Endothelial cell of umbilical vein (primary cell): ENCODE data around the gene COL28A1. TPM values are rescaled to one million over a fixed set of nuclear protein-coding genes. Genes with fewer than 3 reads are reported as not detected.

Experiments
- BruUV-seq: library from RNA; stranded (reverse); fragments of 400-500 nt; replicated peaks from 2 replicates; lab custom pipeline; 2021; lab: Mats Ljungman, UMichigan
- CTCF ChIA-PET: fragments of 300-600, 350-600 bp; sonication (Branson Sonifier 250); formaldehyde crosslinking; loops from one replicate; lab custom pipeline; 2021; ENCODE audit warnings: antibody characterized with exemption, inconsistent platforms; lab: Charles Lee
- POLR2A ChIA-PET: fragments of 300-600, 350-600 bp; sonication (Branson Sonifier 250); formaldehyde crosslinking; loops from one replicate; lab custom pipeline; 2021; ENCODE audit warnings: antibody characterized with exemption, inconsistent platforms; lab: Charles Lee
- DNase-seq: peaks from one replicate; pipeline ENCODE4 v3.0.0-alpha.2; 2011; ENCODE audit warnings: low read depth, low spot score
- FAIRE-seq: peaks from 2 replicates; lab custom pipeline; 2011; peaks lifted over from hg19 to GRCh38; lab: Jason Lieb, UNC
- H2AFZ ChIP-seq: 2 replicates; pipeline ENCODE4 v1.6.0; 2012; ENCODE audit warnings: low read depth, low read length, control low read depth, inconsistent platforms
- H3K27ac ChIP-seq: 2 replicates; pipeline ENCODE4 v1.5.1; 2011; ENCODE audit warnings: low read depth, mild to moderate bottlenecking, control low read depth, low read length, moderate library complexity; ENCODE audit not compliant: insufficient read depth
- H3K27me3 ChIP-seq, 2 experiments: 2 replicates each; pipeline versions ENCODE4 v1.6.0 to v1.6.1; 2011; ENCODE audit warnings: low read length in 2 of 2, mixed read lengths in 1 of 2; ENCODE audit not compliant: control insufficient read depth in 2 of 2, insufficient read depth in 2 of 2
- H3K36me3 ChIP-seq, 2 experiments: 2 replicates in 1 of 2; 3 replicates in 1 of 2; pipeline ENCODE4 v1.5.1; 2011; ENCODE audit warnings: low read length in 2 of 2, mild to moderate bottlenecking in 1 of 2, moderate library complexity in 1 of 2; ENCODE audit not compliant: control insufficient read depth in 2 of 2, insufficient read depth in 2 of 2; ENCODE audit errors: extremely low read depth in 1 of 2
- H3K4me1 ChIP-seq: 3 replicates; pipeline ENCODE4 v1.5.1; 2011; ENCODE audit warnings: mild to moderate bottlenecking, low read length; ENCODE audit not compliant: control insufficient read depth, insufficient read depth; ENCODE audit errors: extremely low read depth
- H3K4me2 ChIP-seq: 2 replicates; pipeline ENCODE4 v1.6.1; 2011; ENCODE audit warnings: low read length, control low read depth, mixed read lengths; ENCODE audit not compliant: insufficient read depth
- H3K4me3 ChIP-seq, 3 experiments: fragments of 200-600 bp in 1 of 3; sonication (generic), shearing (Covaris generic) in 1 of 3; replicated peaks in 1 of 3; 2 replicates each; pipeline ENCODE4 v1.5.1; 2011 to 2016; ENCODE audit warnings: control low read depth in 3 of 3, low read length in 3 of 3, mild to moderate bottlenecking in 2 of 3, inconsistent platforms in 1 of 3, low read depth in 1 of 3, moderate library complexity in 1 of 3; ENCODE audit not compliant: insufficient read depth in 1 of 3
- H3K79me2 ChIP-seq: 2 replicates; pipeline ENCODE4 v1.6.0; 2012; ENCODE audit warnings: low read length, inconsistent platforms; ENCODE audit not compliant: control insufficient read depth, insufficient read depth
- H3K9ac ChIP-seq: replicated peaks from 2 replicates; pipeline ENCODE3; 2011; ENCODE audit warnings: low read length, control low read depth; ENCODE audit not compliant: insufficient read depth; ENCODE audit errors: extremely low read depth
- H3K9me1 ChIP-seq: replicated peaks from 3 replicates; pipeline ENCODE4 v1.6.0; 2011; ENCODE audit warnings: mild to moderate bottlenecking, low read length; ENCODE audit not compliant: control insufficient read depth, insufficient read depth; ENCODE audit errors: extremely low read depth
- H3K9me3 ChIP-seq: replicated peaks from 2 replicates; pipeline ENCODE4 v1.5.1; 2012; ENCODE audit warnings: low read length, inconsistent platforms; ENCODE audit not compliant: control insufficient read depth, insufficient read depth
- H4K20me1 ChIP-seq: replicated peaks from 2 replicates; pipeline ENCODE3; 2011; ENCODE audit warnings: mild to moderate bottlenecking, low read length; ENCODE audit not compliant: control insufficient read depth, insufficient read depth; ENCODE audit errors: extremely low read depth
- CTCF ChIP-seq, 2 donors: IDR thresholded peaks; 1 replicate in 1 of 2; 2 replicates in 1 of 2; pipeline ENCODE4 v1.5.1; 2011; ENCODE audit warnings: low read length in 2 of 2, mild to moderate bottlenecking in 2 of 2, moderate library complexity in 2 of 2, control low read depth in 1 of 2, inconsistent platforms in 1 of 2, low read depth in 1 of 2; ENCODE audit not compliant: insufficient read depth in 1 of 2; ENCODE audit errors: extremely low read depth in 1 of 2
- EZH2 ChIP-seq: IDR thresholded peaks from 2 replicates; pipeline ENCODE4 v1.6.1; 2012; ENCODE audit warnings: borderline replicate concordance, low read depth, mild to moderate bottlenecking, moderate library complexity, low read length, inconsistent platforms; ENCODE audit not compliant: severe bottlenecking
- FOS ChIP-seq: IDR thresholded peaks from 2 replicates; pipeline ENCODE4 v1.6.1; 2011; ENCODE audit warnings: mild to moderate bottlenecking, low read length, moderate library complexity, borderline replicate concordance; ENCODE audit not compliant: insufficient read depth
- GATA2 ChIP-seq: IDR thresholded peaks from 2 replicates; pipeline ENCODE4 v1.7.0; 2011; ENCODE audit warnings: low read depth, mild to moderate bottlenecking, moderate library complexity, mixed read lengths, low read length; ENCODE audit not compliant: insufficient read length, insufficient read depth
- JUN ChIP-seq: IDR thresholded peaks from 2 replicates; pipeline ENCODE4 v1.6.1; 2011; ENCODE audit warnings: borderline replicate concordance, low read depth; ENCODE audit not compliant: insufficient read length, insufficient read depth
- MAX ChIP-seq: IDR thresholded peaks from 2 replicates; pipeline ENCODE4 v1.6.1; 2011; ENCODE audit not compliant: insufficient read depth, insufficient read length
- MYC ChIP-seq: IDR thresholded peaks from one replicate; pipeline ENCODE4 v1.6.1; 2011; ENCODE audit warnings: mild to moderate bottlenecking, low read depth, low read length
- POLR2A ChIP-seq: IDR thresholded peaks from 2 replicates; pipeline ENCODE4 v1.6.1; 2012; ENCODE audit warnings: low read depth, mild to moderate bottlenecking, control low read depth, low read length
- POLR2AphosphoS5 ChIP-seq: IDR thresholded peaks from 2 replicates; pipeline ENCODE4 v1.6.1; 2012; ENCODE audit warnings: low read depth, mild to moderate bottlenecking, control low read depth, low read length, moderate library complexity; ENCODE audit not compliant: insufficient read depth
- dilution Hi-C: fragments of 300-500 bp; cut with MboI; formaldehyde crosslinking; loops from one replicate; pipeline ENCODE4 v1.15.0; 2019; ENCODE audit warnings: low sequenced_read_pairs; ENCODE audit not compliant: extremely low pct_ligation_motif_present
- intact Hi-C: fragments of 100-400 bp; cut with micrococcal nuclease; formaldehyde crosslinking; loops from one replicate; pipeline ENCODE4 v1.10.0; 2022
- polyA plus RNA-seq, 4 experiments: library from polyadenylated mRNA; depleted of rRNA in 3 of 4; stranded (reverse) in 3 of 4; unstranded in 1 of 4; fragments of >200 nt; gene quantifications; 2 replicates each; pipeline versions ENCODE4 v1.2.1 to v1.2.3, GENCODE V29; 2011 to 2012; ENCODE audit warnings: missing spikeins in 1 of 4
- total RNA-seq: library from RNA; stranded (reverse); gene quantifications from 2 replicates; pipeline ENCODE4 v1.2.3, GENCODE V29; 2021

The COL28A1 gene
- total and polyA plus RNA-seq, 2 donors (not counting 3 experiments of a cell fraction or from before 2014, with no cell fraction given), result not detected

GRCh38 chr7:7554021-7554432, 18.4 kb upstream of the COL28A1 start:
- Histone ChIP-seq H3K27ac (no peak overlapping the region), H3K79me2 (no peaks in the 10 kb centered on the region), H3K9me1 (no peaks in the 10 kb centered on the region), H3K27me3 (no peaks in the 10 kb centered on the region), H3K4me2 (no peak overlapping the region), H3K36me3 (no peaks in the 10 kb centered on the region), H3K4me1 (peaks cover 2% of the 10 kb centered on the region), H2AFZ (peak overlapping the region; percentile 46), H3K9ac (no peak overlapping the region), H4K20me1 (no peaks in the 10 kb centered on the region), H3K9me3 (no peaks in the 10 kb centered on the region), H3K4me3 (no peak overlapping the region)
- no peak for TF ChIP-seq MYC
- TF ChIP-seq POLR2AphosphoS5, result no peak
- TF ChIP-seq EZH2, result no peak
- TF ChIP-seq CTCF (IDR thresholded peaks at IDR 0.05; ENCODE audit: extremely low read depth in 1 of 2, insufficient read depth in 1 of 2, low read depth in 1 of 2, low read length in 2 of 2), result no peak
- TF ChIP-seq POLR2A, result no peak
- no peak for TF ChIP-seq MAX
- TF ChIP-seq JUN, result no peak
- no peak for TF ChIP-seq GATA2
- no peak for TF ChIP-seq FOS
- dilution Hi-C loops, result no loop called here
- no peak for DNase-seq
- BruUV-seq, result no TSS peak
- no peak for FAIRE-seq
- CTCF ChIA-PET, result interaction anchor here (1.5 kb wide), 1 partner anchor 129 kb away, joined by 6 read pairs; no protein-coding TSS in a partner anchor
- intact Hi-C loops, result no loop called here
- POLR2A ChIA-PET, result no interaction called here
